Measurements from ENCODE around the gene PIGU. TPM values are rescaled to one million over a fixed set of nuclear protein-coding genes. Genes with fewer than 3 reads are reported as not detected.

The PIGU gene
- total and polyA plus RNA-seq, 2 of the 13 experiments (the other 11 are each of a cell fraction or from before 2014, with no cell fraction given): 45.5 to 231 TPM

DNA sequence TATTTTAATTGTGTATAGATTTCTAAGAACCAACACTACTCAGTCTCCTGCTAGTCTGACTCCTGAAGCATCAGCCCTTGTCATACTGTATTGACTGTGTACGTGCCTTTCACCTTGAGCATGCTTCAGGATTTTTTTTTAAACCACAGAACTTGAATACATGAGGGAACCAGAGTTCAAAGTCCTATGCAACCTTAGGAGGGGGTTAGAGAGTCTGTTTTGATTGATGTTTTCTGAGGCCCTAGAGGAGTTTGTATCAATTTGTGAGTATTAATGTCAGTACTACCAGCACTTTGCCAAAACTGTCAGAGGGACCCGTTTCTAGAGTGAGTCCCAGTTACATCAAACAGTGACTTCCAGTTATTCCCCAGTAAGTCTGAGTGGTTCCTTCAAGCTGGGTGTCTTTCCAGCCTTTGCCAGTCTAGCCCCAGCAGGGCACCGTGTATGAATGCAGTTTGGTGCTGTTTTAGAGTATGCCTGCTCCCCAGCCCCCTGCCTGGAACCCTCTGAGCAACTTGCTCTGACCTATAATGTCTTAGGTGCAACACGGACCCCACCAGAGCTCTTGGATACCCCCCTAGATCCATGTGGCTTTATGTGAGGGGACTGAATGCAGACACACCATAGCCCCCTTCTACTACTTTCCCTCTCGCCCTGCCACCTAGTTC lies 35.8 kb upstream of the PIGU start (continued):
- TF ChIP-seq, protein P1, sequence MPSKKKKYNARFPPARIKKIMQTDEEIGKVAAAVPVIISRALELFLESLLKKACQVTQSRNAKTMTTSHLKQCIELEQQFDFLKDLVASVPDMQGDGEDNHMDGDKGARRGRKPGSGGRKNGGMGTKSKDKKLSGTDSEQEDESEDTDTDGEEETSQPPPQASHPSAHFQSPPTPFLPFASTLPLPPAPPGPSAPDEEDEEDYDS (CRISPR knock-in tag; IDR thresholded peaks at IDR 0.05): peak; percentile 69
- TF ChIP-seq ETV6 (CRISPR knock-in tag; conservative IDR thresholded peaks at IDR 0.05) (no peak), ETV5 (CRISPR knock-in tag; IDR thresholded peaks at IDR 0.05; ENCODE audit: borderline replicate concordance) (no peak; the same call in 1 of the 2 replicates), ATF7 (IDR thresholded peaks at IDR 0.05) (no peak), ATF7 (CRISPR knock-in tag; IDR thresholded peaks at IDR 0.05) (no peak), KAT2B (IDR thresholded peaks at IDR 0.05; ENCODE audit: borderline replicate concordance, low read depth, low read length) (no peak), ZNF350 (CRISPR knock-in tag; IDR thresholded peaks at IDR 0.05; ENCODE audit: borderline replicate concordance, low read depth) (0 out of 2 replicates have a peak, but pooled peaks have one; percentile 40), ZNF12 (CRISPR knock-in tag; IDR thresholded peaks at IDR 0.05) (no peak), CENPX (CRISPR knock-in tag; IDR thresholded peaks at IDR 0.05) (no peak), SYNCRIP (IDR thresholded peaks at IDR 0.05; ENCODE audit: insufficient read depth, low read depth, low read length) (no peak), ZSCAN22 (CRISPR knock-in tag; IDR thresholded peaks at IDR 0.05) (no peak), ZSCAN21 (CRISPR knock-in tag; IDR thresholded peaks at IDR 0.05; ENCODE audit: borderline replicate concordance) (no peak; the same call in 1 of the 2 replicates), SIN3B (IDR thresholded peaks at IDR 0.05; ENCODE audit: low read length) (no peak), KMT2A (CRISPR knock-in tag; IDR thresholded peaks at IDR 0.05) (no peak), IKZF4 (CRISPR knock-in tag; IDR thresholded peaks at IDR 0.05; ENCODE audit: borderline replicate concordance, low read depth, not compliant biosample characterization) (no peak), ZFP41 (CRISPR knock-in tag; IDR thresholded peaks at IDR 0.05; ENCODE audit: borderline replicate concordance) (no peak), KDM2A (CRISPR knock-in tag; IDR thresholded peaks at IDR 0.05; ENCODE audit: borderline replicate concordance, low read depth) (no peak), NFYC (CRISPR knock-in tag; IDR thresholded peaks at IDR 0.05) (no peak)
- TF ChIP-seq, protein P2, sequence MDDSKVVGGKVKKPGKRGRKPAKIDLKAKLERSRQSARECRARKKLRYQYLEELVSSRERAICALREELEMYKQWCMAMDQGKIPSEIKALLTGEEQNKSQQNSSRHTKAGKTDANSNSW (CRISPR knock-in tag; IDR thresholded peaks at IDR 0.05; ENCODE audit: borderline replicate concordance): no peak
- TF ChIP-seq, protein P3, sequence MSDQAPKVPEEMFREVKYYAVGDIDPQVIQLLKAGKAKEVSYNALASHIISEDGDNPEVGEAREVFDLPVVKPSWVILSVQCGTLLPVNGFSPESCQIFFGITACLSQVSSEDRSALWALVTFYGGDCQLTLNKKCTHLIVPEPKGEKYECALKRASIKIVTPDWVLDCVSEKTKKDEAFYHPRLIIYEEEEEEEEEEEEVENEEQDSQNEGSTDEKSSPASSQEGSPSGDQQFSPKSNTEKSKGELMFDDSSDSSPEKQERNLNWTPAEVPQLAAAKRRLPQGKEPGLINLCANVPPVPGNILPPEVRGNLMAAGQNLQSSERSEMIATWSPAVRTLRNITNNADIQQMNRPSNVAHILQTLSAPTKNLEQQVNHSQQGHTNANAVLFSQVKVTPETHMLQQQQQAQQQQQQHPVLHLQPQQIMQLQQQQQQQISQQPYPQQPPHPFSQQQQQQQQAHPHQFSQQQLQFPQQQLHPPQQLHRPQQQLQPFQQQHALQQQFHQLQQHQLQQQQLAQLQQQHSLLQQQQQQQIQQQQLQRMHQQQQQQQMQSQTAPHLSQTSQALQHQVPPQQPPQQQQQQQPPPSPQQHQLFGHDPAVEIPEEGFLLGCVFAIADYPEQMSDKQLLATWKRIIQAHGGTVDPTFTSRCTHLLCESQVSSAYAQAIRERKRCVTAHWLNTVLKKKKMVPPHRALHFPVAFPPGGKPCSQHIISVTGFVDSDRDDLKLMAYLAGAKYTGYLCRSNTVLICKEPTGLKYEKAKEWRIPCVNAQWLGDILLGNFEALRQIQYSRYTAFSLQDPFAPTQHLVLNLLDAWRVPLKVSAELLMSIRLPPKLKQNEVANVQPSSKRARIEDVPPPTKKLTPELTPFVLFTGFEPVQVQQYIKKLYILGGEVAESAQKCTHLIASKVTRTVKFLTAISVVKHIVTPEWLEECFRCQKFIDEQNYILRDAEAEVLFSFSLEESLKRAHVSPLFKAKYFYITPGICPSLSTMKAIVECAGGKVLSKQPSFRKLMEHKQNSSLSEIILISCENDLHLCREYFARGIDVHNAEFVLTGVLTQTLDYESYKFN (CRISPR knock-in tag; conservative IDR thresholded peaks at IDR 0.05): peak; percentile 93
- TF ChIP-seq, protein P4, sequence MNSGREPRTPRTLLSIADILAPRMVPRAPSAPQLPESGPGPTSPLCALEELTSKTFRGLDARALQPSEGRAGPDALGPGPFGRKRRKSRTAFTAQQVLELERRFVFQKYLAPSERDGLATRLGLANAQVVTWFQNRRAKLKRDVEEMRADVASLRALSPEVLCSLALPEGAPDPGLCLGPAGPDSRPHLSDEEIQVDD (CRISPR knock-in tag; IDR thresholded peaks at IDR 0.05; ENCODE audit: borderline replicate concordance): no peak
- TF ChIP-seq, protein P5, sequence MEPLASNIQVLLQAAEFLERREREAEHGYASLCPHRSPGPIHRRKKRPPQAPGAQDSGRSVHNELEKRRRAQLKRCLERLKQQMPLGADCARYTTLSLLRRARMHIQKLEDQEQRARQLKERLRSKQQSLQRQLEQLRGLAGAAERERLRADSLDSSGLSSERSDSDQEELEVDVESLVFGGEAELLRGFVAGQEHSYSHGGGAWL (CRISPR knock-in tag; IDR thresholded peaks at IDR 0.05): no peak; the same call in 1 of the 2 replicates
- TF ChIP-seq, protein P6, sequence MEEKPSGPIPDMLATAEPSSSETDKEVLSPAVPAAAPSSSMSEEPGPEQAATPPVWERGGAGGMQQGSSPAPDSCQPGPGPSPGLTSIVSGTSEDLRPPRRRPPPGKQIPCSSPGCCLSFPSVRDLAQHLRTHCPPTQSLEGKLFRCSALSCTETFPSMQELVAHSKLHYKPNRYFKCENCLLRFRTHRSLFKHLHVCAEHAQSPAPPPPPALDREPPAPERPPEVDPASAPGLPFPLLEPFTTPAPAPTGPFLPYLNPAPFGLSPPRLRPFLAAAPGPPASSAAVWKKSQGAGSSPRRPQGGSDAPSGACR (CRISPR knock-in tag; IDR thresholded peaks at IDR 0.05): peak; percentile 73; the same call in 1 of the 2 replicates
